ENCODE data around the gene GYG2. TPM values are rescaled to one million over a fixed set of nuclear protein-coding genes. Genes with fewer than 3 reads are reported as not detected.
"Not testable (repeated sequence)": the region's sequence is repeated elsewhere in the genome, so short reads cannot be mapped to it uniquely, and the experiment has no call there.

Gene GYG2
- total and polyA plus RNA-seq, 9 donors, result 1.3 to 5.3 (median 3.1) TPM

- not testable (repeated sequence) for H3K4me3 ChIP-seq (ENCODE audit: low read length); H3K4me1 ChIP-seq (ENCODE audit: control insufficient read depth, insufficient read depth, low read length); H3K9me3 ChIP-seq (replicated peaks; ENCODE audit: control insufficient read depth, low read depth, low read length); H3K36me3 ChIP-seq (ENCODE audit: control insufficient read depth, insufficient read depth, low read length); H3K27ac ChIP-seq (ENCODE audit: low read length)
- WGBS (ENCODE audit: insufficient coverage), result 9% methylated on average over 19 of the region's 22 CpGs
- peak; percentile 11 for DNase-seq
- H3K27me3 ChIP-seq (ENCODE audit: control insufficient read depth, insufficient read depth, low read length), result peaks cover 13% of the 10 kb centered on the region
These were observed 69.2 kb downstream of the GYG2 start for GRCh38 chrX:2897690-2898623.

- H3K27me3 ChIP-seq (ENCODE audit: control insufficient read depth, insufficient read depth, low read length), result peaks cover 13% of the 10 kb centered on the region
- H3K4me1 ChIP-seq (ENCODE audit: control insufficient read depth, insufficient read depth, low read length), result peaks cover 7% of the 10 kb centered on the region
- no peaks in the 10 kb centered on the region for H3K36me3 ChIP-seq (ENCODE audit: control insufficient read depth, insufficient read depth, low read length)
- no peak overlapping the region for H3K4me3 ChIP-seq (ENCODE audit: low read length)
- peaks cover 3% of the 10 kb centered on the region for H3K9me3 ChIP-seq (replicated peaks; ENCODE audit: control insufficient read depth, low read depth, low read length)
- DNase-seq, result no peak
- WGBS (ENCODE audit: insufficient coverage), result no CpG with 5 or more reads among the region's 13 CpGs
- no peak overlapping the region for H3K27ac ChIP-seq (ENCODE audit: low read length)
These were observed 70.2 kb downstream of the GYG2 start for GRCh38 chrX:2898846-2899512.

GRCh38 chrX:2901367-2902036, 72.8 kb downstream of the GYG2 start:
- H3K27me3 ChIP-seq (ENCODE audit: control insufficient read depth, insufficient read depth, low read length), result peaks cover 8% of the 10 kb centered on the region
- H3K4me1 ChIP-seq (ENCODE audit: control insufficient read depth, insufficient read depth, low read length), result peaks cover 4% of the 10 kb centered on the region
- H3K36me3 ChIP-seq (ENCODE audit: control insufficient read depth, insufficient read depth, low read length), result no peaks in the 10 kb centered on the region
- no peak overlapping the region for H3K27ac ChIP-seq (ENCODE audit: low read length)
- H3K9me3 ChIP-seq (replicated peaks; ENCODE audit: control insufficient read depth, low read depth, low read length), result peaks cover 13% of the 10 kb centered on the region
- no peak overlapping the region for H3K4me3 ChIP-seq (ENCODE audit: low read length)
- DNase-seq, result no peak
- WGBS (ENCODE audit: insufficient coverage), result 87% methylated on average over 7 of the region's 9 CpGs

- Histone ChIP-seq H3K27ac (ENCODE audit: low read length) (no peak overlapping the region), H3K36me3 (ENCODE audit: control insufficient read depth, insufficient read depth, low read length) (peaks cover 5% of the 10 kb centered on the region), H3K27me3 (ENCODE audit: control insufficient read depth, insufficient read depth, low read length) (peaks cover 6% of the 10 kb centered on the region), H3K9me3 (replicated peaks; ENCODE audit: control insufficient read depth, low read depth, low read length) (peaks cover 13% of the 10 kb centered on the region), H3K4me3 (ENCODE audit: low read length) (no peak overlapping the region), H3K4me1 (ENCODE audit: control insufficient read depth, insufficient read depth, low read length) (no peaks in the 10 kb centered on the region)
- DNase-seq, result no peak
- WGBS (ENCODE audit: insufficient coverage), result no CpG with 5 or more reads among the region's 1 CpG
These were observed 74.1 kb downstream of the GYG2 start for GRCh38 chrX:2902841-2903240.

GRCh38 chrX:2903366-2903765, 74.6 kb downstream of the GYG2 start:
- Histone ChIP-seq H3K27ac (ENCODE audit: low read length) (no peak overlapping the region), H3K36me3 (ENCODE audit: control insufficient read depth, insufficient read depth, low read length) (peaks cover 5% of the 10 kb centered on the region), H3K27me3 (ENCODE audit: control insufficient read depth, insufficient read depth, low read length) (peaks cover 6% of the 10 kb centered on the region), H3K4me3 (ENCODE audit: low read length) (no peak overlapping the region), H3K9me3 (replicated peaks; ENCODE audit: control insufficient read depth, low read depth, low read length) (peaks cover 13% of the 10 kb centered on the region), H3K4me1 (ENCODE audit: control insufficient read depth, insufficient read depth, low read length) (no peaks in the 10 kb centered on the region)
- DNase-seq, result no peak
- WGBS (ENCODE audit: insufficient coverage), result no CpG with 5 or more reads among the region's 2 CpGs

GRCh38 chrX:2907295-2907694, 78.6 kb downstream of the GYG2 start:
- Histone ChIP-seq H3K4me3 (ENCODE audit: low read length) (no peak overlapping the region), H3K4me1 (ENCODE audit: control insufficient read depth, insufficient read depth, low read length) (no peaks in the 10 kb centered on the region), H3K9me3 (replicated peaks; ENCODE audit: control insufficient read depth, low read depth, low read length) (peaks cover 13% of the 10 kb centered on the region), H3K27ac (ENCODE audit: low read length) (no peak overlapping the region), H3K27me3 (ENCODE audit: control insufficient read depth, insufficient read depth, low read length) (peaks cover 3% of the 10 kb centered on the region), H3K36me3 (ENCODE audit: control insufficient read depth, insufficient read depth, low read length) (peaks cover 5% of the 10 kb centered on the region)
- DNase-seq, result no peak
- WGBS (ENCODE audit: insufficient coverage), result 79% methylated on average over 24 of the region's 27 CpGs

- H3K4me3 ChIP-seq (ENCODE audit: low read length), result no peak overlapping the region
- H3K27ac ChIP-seq (ENCODE audit: low read length), result no peak overlapping the region
- WGBS (ENCODE audit: insufficient coverage), result 93% methylated on average over 2 of the region's 2 CpGs
These were observed 79.5 kb downstream of the GYG2 start for GRCh38 chrX:2908125-2908685.

GRCh38 chrX:2910109-2910508, 81.4 kb downstream of the GYG2 start:
- Histone ChIP-seq H3K4me3 (ENCODE audit: low read length) (no peak overlapping the region), H3K27ac (ENCODE audit: low read length) (no peak overlapping the region), H3K9me3 (replicated peaks; ENCODE audit: control insufficient read depth, low read depth, low read length) (no peaks in the 10 kb centered on the region), H3K36me3 (ENCODE audit: control insufficient read depth, insufficient read depth, low read length) (peaks cover 5% of the 10 kb centered on the region), H3K4me1 (ENCODE audit: control insufficient read depth, insufficient read depth, low read length) (no peaks in the 10 kb centered on the region), H3K27me3 (ENCODE audit: control insufficient read depth, insufficient read depth, low read length) (no peaks in the 10 kb centered on the region)
- no CpG with 5 or more reads among the region's 3 CpGs for WGBS (ENCODE audit: insufficient coverage)
- no peak for DNase-seq

More at GRCh38 chrX:2908125-2908685, 79.5 kb downstream of the GYG2 start:
- H3K27me3 ChIP-seq (ENCODE audit: control insufficient read depth, insufficient read depth, low read length), result peaks cover 3% of the 10 kb centered on the region
- peaks cover 5% of the 10 kb centered on the region for H3K36me3 ChIP-seq (ENCODE audit: control insufficient read depth, insufficient read depth, low read length)
- DNase-seq, result no peak
- H3K4me1 ChIP-seq (ENCODE audit: control insufficient read depth, insufficient read depth, low read length), result no peaks in the 10 kb centered on the region
- peaks cover 13% of the 10 kb centered on the region for H3K9me3 ChIP-seq (replicated peaks; ENCODE audit: control insufficient read depth, low read depth, low read length)

- no CpG with 5 or more reads among the region's 3 CpGs for WGBS (ENCODE audit: insufficient coverage)
- H3K9me3 ChIP-seq (replicated peaks; ENCODE audit: control insufficient read depth, low read depth, low read length), result no peaks in the 10 kb centered on the region
- H3K4me1 ChIP-seq (ENCODE audit: control insufficient read depth, insufficient read depth, low read length), result no peaks in the 10 kb centered on the region
- H3K36me3 ChIP-seq (ENCODE audit: control insufficient read depth, insufficient read depth, low read length), result no peaks in the 10 kb centered on the region
- H3K27ac ChIP-seq (ENCODE audit: low read length), result no peak overlapping the region
- no peaks in the 10 kb centered on the region for H3K27me3 ChIP-seq (ENCODE audit: control insufficient read depth, insufficient read depth, low read length)
- no peak for DNase-seq
- no peak overlapping the region for H3K4me3 ChIP-seq (ENCODE audit: low read length)
These were observed 84.4 kb downstream of the GYG2 start for GRCh38 chrX:2913118-2913517.

GRCh38 chrX:2917767-2918166, 89.0 kb downstream of the GYG2 start:
- 94% methylated on average over 22 of the region's 23 CpGs for WGBS (ENCODE audit: insufficient coverage)
- H3K9me3 ChIP-seq (replicated peaks; ENCODE audit: control insufficient read depth, low read depth, low read length), result no peaks in the 10 kb centered on the region
- H3K27me3 ChIP-seq (ENCODE audit: control insufficient read depth, insufficient read depth, low read length), result no peaks in the 10 kb centered on the region
- no peak overlapping the region for H3K4me3 ChIP-seq (ENCODE audit: low read length)
- H3K27ac ChIP-seq (ENCODE audit: low read length), result no peak overlapping the region
- no peaks in the 10 kb centered on the region for H3K4me1 ChIP-seq (ENCODE audit: control insufficient read depth, insufficient read depth, low read length)
- peaks cover 8% of the 10 kb centered on the region for H3K36me3 ChIP-seq (ENCODE audit: control insufficient read depth, insufficient read depth, low read length)
- no peak for DNase-seq

Measured in muscle of leg (tissue), 11 donors.